DND-41 (cell line): ENCODE data around the gene ITGA1.

Experiments used
- ATAC-seq: fragments of 200-7000 bp; cut with Tn5 transposase; 3 replicates; pipeline ENCODE4 v1.9.1; 2021; ENCODE audit warnings: low read depth; ENCODE audit not compliant: insufficient read depth
- DNase-seq: peaks from one replicate; pipeline ENCODE4 v3.0.0-alpha.2; 2020
- H2AFZ ChIP-seq: 2 replicates; pipeline ENCODE4 v1.6.0; 2012; ENCODE audit warnings: low read depth, low read length
- H3K27ac ChIP-seq: 2 replicates; pipeline ENCODE4 v1.5.1; 2012; ENCODE audit warnings: low read length, inconsistent platforms
- H3K27me3 ChIP-seq: fragments of 200-600 bp; sonication (generic); 2 replicates; pipeline ENCODE4 v1.6.0; 2012; ENCODE audit warnings: low read length, mild to moderate bottlenecking, inconsistent platforms; ENCODE audit not compliant: insufficient read depth, poor library complexity
- H3K36me3 ChIP-seq: 2 replicates; pipeline ENCODE4 v1.5.1; 2012; ENCODE audit warnings: low read length, inconsistent platforms; ENCODE audit not compliant: insufficient read depth
- H3K4me1 ChIP-seq: 2 replicates; pipeline ENCODE4 v1.5.1; 2012; ENCODE audit warnings: mild to moderate bottlenecking, low read length; ENCODE audit not compliant: insufficient read depth
- H3K4me2 ChIP-seq: 2 replicates; pipeline ENCODE4 v1.6.0; 2012; ENCODE audit warnings: mild to moderate bottlenecking, moderate library complexity, low read length, inconsistent platforms; ENCODE audit not compliant: insufficient read depth
- H3K4me3 ChIP-seq, 2 experiments: fragments of 200-600 bp in 1 of 2; shearing (Covaris generic) in 1 of 2; 2 replicates each; pipeline ENCODE4 v1.5.1; 2012 to 2016; ENCODE audit warnings: inconsistent platforms in 2 of 2, low read length in 2 of 2, mild to moderate bottlenecking in 2 of 2, low read depth in 1 of 2, moderate library complexity in 1 of 2
- H3K79me2 ChIP-seq: 2 replicates; pipeline ENCODE4 v1.6.0; 2012; ENCODE audit warnings: low read length, inconsistent platforms; ENCODE audit not compliant: insufficient read depth
- H3K9ac ChIP-seq: 2 replicates; pipeline ENCODE4 v1.6.0; 2012; ENCODE audit warnings: low read depth, mild to moderate bottlenecking, inconsistent platforms, low read length, moderate library complexity
- H3K9me3 ChIP-seq: 2 replicates; pipeline ENCODE4 v1.5.1; 2012; ENCODE audit warnings: low read length, moderate library complexity, mild to moderate bottlenecking, inconsistent platforms; ENCODE audit not compliant: insufficient read depth, severe bottlenecking
- H4K20me1 ChIP-seq: 2 replicates; pipeline ENCODE4 v1.6.0; 2012; ENCODE audit warnings: low read length; ENCODE audit not compliant: insufficient read depth
- CTCF ChIP-seq: IDR thresholded peaks from 2 replicates; pipeline ENCODE4 v1.5.1; 2012; ENCODE audit warnings: borderline replicate concordance, low read length, moderate library complexity, mild to moderate bottlenecking; ENCODE audit not compliant: poor library complexity, severe bottlenecking; ENCODE audit errors: extremely low read depth
- EZH2 ChIP-seq: IDR thresholded peaks from 3 replicates; pipeline ENCODE4 v1.6.1; 2012; ENCODE audit warnings: borderline replicate concordance, low read depth, mild to moderate bottlenecking, moderate library complexity, low read length, inconsistent platforms; ENCODE audit not compliant: severe bottlenecking

ITGA1 gene

GRCh38 chr5:52943285-52943684, 155.6 kb downstream of the ITGA1 start:
- H2AFZ ChIP-seq: no peak overlapping the region
- H3K9me3 ChIP-seq: no peaks in the 10 kb centered on the region
- TF ChIP-seq EZH2 (no peak), CTCF (peak; percentile 32)
- peaks cover 13% of the 10 kb centered on the region for H3K36me3 ChIP-seq
- H3K27ac ChIP-seq: no peak overlapping the region
- no peak overlapping the region for H3K9ac ChIP-seq
- H3K4me2 ChIP-seq: no peak overlapping the region
- H3K79me2 ChIP-seq: no peaks in the 10 kb centered on the region
- no peak for DNase-seq
- no peak overlapping the region for H3K4me3 ChIP-seq
- ATAC-seq: no peak
- no peaks in the 10 kb centered on the region for H4K20me1 ChIP-seq
- H3K27me3 ChIP-seq: no peaks in the 10 kb centered on the region
- peaks cover 16% of the 10 kb centered on the region for H3K4me1 ChIP-seq

GRCh38 chr5:52943808-52944207, 156.1 kb downstream of the ITGA1 start:
- TF ChIP-seq EZH2: no peak
- no peak for TF ChIP-seq CTCF
- Histone ChIP-seq H4K20me1 (no peaks in the 10 kb centered on the region), H2AFZ (no peak overlapping the region), H3K27me3 (no peaks in the 10 kb centered on the region), H3K27ac (no peak overlapping the region), H3K9me3 (no peaks in the 10 kb centered on the region), H3K4me2 (no peak overlapping the region), H3K36me3 (peaks cover 13% of the 10 kb centered on the region), H3K4me1 (peaks cover 21% of the 10 kb centered on the region), H3K79me2 (no peaks in the 10 kb centered on the region), H3K9ac (no peak overlapping the region), H3K4me3 (no peak overlapping the region)
- no peak for ATAC-seq
- DNase-seq: no peak

GRCh38 chr5:52945040-52945439, 157.3 kb downstream of the ITGA1 start:
- H3K36me3 ChIP-seq: peaks cover 19% of the 10 kb centered on the region
- DNase-seq (no peak), ATAC-seq (no peak)
- 0 out of 2 replicates have a peak overlapping the region, but pooled peaks have one; percentile 20 for H3K9ac ChIP-seq
- H2AFZ ChIP-seq: 0 out of 2 replicates have a peak overlapping the region, but pooled peaks have one; percentile 2
- H3K27me3 ChIP-seq: no peaks in the 10 kb centered on the region
- TF ChIP-seq CTCF: no peak
- no peak for TF ChIP-seq EZH2
- no peaks in the 10 kb centered on the region for H3K9me3 ChIP-seq
- H3K4me3 ChIP-seq: peak overlapping the region in 1 of 2 experiments; percentile 30; a peak in 2 of 4 replicates
- H3K27ac ChIP-seq: peak overlapping the region; percentile 25; the same call in 1 of the 2 replicates
- no peaks in the 10 kb centered on the region for H3K79me2 ChIP-seq
- H4K20me1 ChIP-seq: no peaks in the 10 kb centered on the region
- peaks cover 27% of the 10 kb centered on the region for H3K4me1 ChIP-seq
- peak overlapping the region; percentile 44 for H3K4me2 ChIP-seq

- H2AFZ ChIP-seq: no peak overlapping the region
- H3K27ac ChIP-seq: no peak overlapping the region
- DNase-seq (no peak), ATAC-seq (no peak)
- H3K36me3 ChIP-seq: peaks cover 13% of the 10 kb centered on the region
- H3K9me3 ChIP-seq: no peaks in the 10 kb centered on the region
- peaks cover 27% of the 10 kb centered on the region for H3K4me1 ChIP-seq
- no peak overlapping the region for H3K9ac ChIP-seq
- no peaks in the 10 kb centered on the region for H3K27me3 ChIP-seq
- no peak for TF ChIP-seq CTCF
- no peak for TF ChIP-seq EZH2
- no peak overlapping the region for H3K4me3 ChIP-seq
- no peak overlapping the region for H3K4me2 ChIP-seq
- H4K20me1 ChIP-seq: no peaks in the 10 kb centered on the region
- no peaks in the 10 kb centered on the region for H3K79me2 ChIP-seq
These were observed 159.5 kb downstream of the ITGA1 start for GRCh38 chr5:52947208-52947607.
